Nucleus accumbens (tissue), 56 donors: ENCODE results near the gene PPP6R2.

ENCODE experiments used
- DNase-seq, 56 donors: peaks; one replicate each; lab custom pipeline; 2025; lab: John Stamatoyannopoulos, UW

PPP6R2 gene

DNA sequence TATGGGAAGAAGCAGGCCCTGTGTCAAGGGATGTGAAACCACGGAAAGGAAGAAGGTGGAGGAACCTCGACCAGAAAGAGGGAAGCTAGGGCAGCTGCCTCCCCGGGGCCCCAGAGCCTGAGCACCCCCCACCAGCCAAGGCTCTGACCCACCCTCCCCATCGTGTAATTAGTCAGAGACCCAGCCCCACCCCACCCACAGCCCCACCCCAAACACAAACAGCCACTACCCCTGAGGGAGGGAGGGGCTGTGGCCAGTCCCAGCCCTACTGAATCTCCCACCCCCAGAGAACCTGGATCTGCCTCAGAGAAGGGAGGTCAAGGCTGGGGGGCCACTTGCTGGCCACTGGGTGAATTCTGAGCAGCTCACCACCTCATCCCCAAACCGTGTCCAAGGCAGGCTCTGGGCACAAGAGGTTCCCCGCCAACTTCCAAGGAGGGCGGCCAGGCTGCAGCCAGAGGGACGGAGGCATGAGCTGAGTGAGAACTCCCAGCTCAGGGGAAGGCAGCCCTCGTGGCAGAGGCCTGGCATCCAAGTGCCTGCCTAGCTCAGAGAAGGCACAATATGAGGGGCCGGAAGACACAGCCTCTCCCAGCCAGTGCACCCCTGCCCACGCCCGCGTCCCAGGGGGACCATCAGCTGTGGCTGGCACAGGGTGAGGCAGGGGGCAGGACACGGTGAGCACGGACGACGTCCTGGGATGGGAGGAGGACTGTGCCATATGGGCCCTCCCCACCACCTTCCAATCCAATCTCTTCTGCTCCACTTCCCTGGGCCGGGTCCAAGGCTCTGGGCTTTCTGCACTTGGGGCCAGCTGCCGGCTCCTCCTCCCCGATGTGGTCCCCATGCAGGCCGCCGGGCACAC is 38.4 kb upstream of the PPP6R2 start:
- peak in 38 of 56 donors; percentile 12 to 73 (median 48) for DNase-seq

DNA sequence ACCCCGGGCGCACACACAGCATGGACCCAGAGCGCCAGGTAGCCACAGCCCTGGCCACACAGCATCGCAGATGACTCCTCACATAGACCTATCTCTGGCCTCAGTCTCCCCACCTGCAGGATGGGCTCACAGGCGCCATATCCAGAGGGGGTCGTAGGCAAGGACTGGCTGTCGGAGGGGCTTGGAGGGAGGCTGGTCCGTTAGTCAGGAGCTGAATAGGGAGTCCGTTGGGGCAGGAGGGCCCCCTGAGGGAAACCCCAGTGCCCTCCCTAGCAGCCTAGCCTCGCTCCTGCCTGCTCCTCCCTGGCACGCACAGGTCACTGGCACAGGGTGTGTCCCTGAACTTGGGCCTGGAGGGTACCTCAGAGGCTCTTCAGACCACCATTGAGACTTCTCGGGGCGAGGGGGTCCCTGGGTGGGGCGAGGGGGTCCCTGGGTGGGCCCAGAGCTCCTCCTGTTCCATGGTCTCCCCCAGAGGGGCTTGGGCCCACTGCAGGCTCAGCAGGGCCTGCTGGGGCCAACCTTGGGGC is 37.7 kb upstream of the PPP6R2 start:
- DNase-seq: no peak

DNA sequence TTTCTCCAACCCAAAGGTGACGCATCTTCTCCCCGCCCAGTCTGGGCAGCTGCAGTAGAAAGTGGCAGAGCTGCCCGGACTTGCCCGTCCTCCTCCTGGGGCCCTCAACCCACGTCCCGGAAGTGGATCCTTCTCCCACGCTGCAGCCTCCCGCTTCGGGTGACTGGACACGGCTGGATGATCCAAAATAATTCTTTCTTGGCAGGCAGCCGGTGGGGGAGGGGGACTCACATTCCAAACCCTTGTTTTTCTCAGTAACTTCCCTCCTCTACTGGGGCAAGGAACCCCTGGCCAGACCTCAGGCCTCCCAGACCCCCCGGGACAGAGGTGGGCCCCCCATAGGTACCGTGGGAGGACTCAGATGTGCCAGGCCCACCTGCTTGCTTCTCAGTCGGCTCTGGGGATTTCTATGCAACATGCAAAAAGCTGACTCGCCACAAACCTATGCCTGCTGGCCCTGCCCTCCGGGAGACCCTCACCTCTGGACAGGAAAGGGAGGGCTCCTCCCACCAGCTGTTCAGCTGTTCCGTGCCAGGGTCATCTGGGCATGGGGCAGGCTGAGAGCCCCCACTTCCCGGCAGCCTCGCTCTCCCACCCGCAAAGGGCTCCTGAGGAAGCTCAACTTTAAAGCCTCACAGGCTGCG is 37.1 kb upstream of the PPP6R2 start:
- DNase-seq: peak in 36 of 56 donors; percentile 11 to 72 (median 34)

DNA sequence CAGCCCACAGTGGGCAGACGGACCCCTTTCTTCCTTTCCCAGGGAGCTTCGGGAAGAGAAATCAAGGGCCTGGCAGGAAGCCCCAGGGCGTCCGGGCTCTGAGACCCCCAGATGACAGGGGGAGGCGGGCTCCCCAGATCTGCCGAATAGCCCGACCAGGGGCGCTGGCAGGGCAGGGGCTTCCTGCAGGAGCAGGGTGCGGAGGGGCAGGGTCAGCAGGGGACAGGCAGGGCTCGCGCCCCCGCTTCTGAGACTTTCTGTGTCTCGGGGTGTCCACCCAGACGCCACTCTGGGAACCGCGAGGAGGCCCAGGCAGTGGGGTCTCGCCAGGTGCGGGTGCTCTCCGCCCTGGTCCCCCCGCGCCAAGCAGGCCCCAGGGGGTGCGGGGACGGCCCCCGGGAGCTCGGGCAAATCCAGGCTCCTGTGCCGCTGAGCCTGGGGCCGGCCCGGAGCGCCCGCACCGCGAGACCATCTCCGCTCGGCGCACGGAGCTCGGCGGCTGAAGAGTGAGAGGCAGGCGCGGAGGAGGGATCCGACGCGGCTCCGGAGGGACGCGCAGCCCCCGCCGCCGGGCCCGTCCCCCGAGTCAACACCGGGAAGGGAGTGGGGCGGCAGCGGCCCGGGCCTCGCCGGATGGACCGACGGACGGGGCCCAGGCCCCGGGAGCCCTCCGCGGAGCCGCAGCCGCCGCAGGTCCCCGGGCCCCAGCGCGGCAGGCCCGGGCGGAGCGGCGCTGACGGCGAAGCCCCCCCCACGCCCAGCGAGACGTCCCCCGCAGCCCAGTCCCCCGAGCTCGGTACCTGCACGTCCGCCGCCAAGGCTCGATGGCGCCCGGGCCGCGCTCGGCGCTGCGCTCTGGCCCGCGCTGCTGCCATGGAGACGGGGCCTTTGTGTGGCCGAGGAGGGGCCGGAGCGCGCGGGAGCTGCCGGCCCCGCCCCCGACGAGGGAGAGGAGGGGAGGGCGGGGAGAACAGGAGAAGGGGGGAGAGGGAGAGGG is 36.1 kb upstream of the PPP6R2 start, which contains the start of gene PLXNB2:
TSS of gene PLXNB2 (minus strand) at position 894 of the 997 bp plus-strand sequence. CDS start 17,062 bp downstream, outside the sequence.
- DNase-seq: peak in 50 of 56 donors; percentile 16 to 87 (median 62)

GRCh38 chr22:50307890-50308596 is 35.1 kb upstream of the PPP6R2 start:
- DNase-seq: no peak

DNA sequence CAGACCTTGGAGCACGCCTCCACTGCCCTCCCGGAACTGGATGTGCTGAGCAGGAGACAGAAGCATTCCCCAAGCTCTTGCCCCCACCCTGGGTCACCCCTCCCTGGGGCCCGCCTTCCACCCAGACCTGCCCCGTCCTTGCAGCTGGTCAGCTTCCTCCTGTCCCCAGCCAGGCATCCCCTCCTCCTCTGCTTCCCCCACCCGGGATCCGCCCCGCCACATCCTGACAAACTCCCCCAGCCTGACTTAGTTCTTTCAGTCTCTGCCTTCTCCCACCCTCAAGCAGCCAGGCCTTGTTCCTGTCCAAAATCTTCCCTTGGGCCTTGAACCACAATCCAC is 34.6 kb upstream of the PPP6R2 start:
- DNase-seq: peak in 35 of 56 donors; percentile 13 to 68 (median 42)

GRCh38 chr22:50308986-50309600 is 34.0 kb upstream of the PPP6R2 start:
- DNase-seq: peak in 4 of 56 donors; percentile 15 to 35 (median 28)

GRCh38 chr22:50309601-50309991 is 33.5 kb upstream of the PPP6R2 start:
- DNase-seq: no peak

DNA sequence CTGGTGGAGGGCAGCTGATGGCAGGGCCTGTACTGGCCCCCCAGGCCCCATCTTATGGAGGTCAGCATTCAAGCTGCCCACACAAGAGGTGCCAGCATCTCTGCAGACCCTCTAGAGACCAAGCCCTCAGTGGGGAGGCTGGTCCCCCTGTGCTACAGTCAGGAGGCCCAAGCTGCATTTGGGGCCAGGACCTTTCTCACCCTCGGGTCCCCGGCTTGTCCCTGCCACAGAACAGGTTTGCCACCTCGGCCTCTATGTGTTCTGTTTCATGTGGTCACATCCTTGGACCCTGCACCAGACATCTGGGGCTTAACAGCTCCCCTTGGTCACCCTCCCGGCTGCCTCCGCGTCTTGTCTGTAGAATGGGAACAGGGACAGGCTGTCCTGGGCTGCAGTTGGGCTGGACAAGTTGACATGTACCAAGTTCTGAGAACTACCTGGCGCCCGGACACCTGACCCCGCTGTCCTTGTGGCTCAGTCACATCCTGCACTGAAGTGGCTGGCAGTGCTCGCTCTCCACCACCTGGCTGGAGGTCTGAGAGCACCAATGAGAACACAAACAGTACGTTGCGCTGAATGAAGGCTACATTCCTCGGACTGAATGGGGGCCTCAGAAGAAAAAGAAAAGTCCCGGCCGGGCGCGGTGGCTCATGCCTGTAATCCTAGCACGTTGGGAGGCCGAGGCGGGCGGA is 33.0 kb upstream of the PPP6R2 start:
- no peak for DNase-seq

GRCh38 chr22:50310949-50311444 is 32.1 kb upstream of the PPP6R2 start:
- DNase-seq: no peak

GRCh38 chr22:50311606-50312351 is 31.3 kb upstream of the PPP6R2 start:
- DNase-seq: peak in 1 of 56 donors; percentile 15

DNA sequence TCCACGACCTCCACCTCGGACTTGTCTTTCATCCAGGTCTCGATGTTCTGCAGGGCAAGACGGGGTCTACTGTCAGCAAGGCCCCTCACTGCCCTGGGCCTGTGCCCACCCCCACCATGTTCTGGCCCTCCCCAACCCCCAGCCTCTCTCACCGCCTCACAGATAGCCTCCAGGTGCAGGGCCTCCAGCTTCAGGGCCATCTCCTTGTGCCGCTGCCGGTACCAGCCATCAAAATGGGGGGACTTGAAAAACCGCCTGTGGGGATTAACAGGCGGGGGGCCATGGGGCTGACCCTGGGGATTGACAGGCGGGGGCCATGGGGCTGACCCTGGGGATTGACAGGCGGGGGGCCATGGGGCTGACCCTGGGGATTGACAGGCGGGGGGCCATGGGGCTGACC is 30.8 kb upstream of the PPP6R2 start:
- DNase-seq: no peak

DNA sequence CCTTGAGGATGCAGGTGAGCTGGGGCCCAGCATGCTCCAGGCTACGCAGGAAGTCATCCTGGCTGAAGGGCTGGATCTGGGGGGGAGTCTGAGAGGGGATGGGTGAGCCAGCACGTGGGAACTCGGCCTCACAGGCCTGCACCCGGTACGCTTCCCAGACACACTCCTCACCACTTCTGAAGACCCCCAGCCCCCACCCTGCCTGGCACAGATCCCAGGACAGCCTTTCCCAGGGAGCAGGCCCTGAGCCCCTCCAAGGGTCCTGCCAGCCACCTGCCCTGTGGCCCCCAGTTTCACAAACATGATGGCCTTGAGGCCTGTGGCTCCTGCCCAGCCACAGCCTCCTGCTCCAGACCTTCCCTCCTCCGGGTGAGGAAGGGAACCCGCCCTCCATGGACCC is 30.1 kb upstream of the PPP6R2 start:
- no peak for DNase-seq

- no peak for DNase-seq
Observed at GRCh38 chr22:50313600-50313999, 29.5 kb upstream of the PPP6R2 start.

DNA sequence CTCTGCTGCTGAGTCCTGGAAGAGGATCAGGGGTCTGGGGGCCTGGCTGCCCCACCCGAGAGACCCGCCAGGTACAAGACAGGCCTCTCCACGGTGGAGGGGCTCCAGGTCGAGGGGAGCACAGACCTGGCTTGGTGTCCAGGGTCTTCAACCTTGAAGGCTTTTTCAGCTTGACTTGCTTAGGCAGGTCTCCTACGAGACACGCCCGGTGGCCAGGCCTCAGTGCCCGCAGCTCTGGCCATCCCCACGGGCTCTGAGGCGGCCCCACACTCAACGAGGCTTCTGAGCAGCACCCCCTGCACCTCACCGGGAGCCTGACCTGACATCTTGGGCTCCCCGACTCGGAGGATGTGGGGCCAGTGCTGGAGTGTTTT is 29.1 kb upstream of the PPP6R2 start:
- no peak for DNase-seq

DNA sequence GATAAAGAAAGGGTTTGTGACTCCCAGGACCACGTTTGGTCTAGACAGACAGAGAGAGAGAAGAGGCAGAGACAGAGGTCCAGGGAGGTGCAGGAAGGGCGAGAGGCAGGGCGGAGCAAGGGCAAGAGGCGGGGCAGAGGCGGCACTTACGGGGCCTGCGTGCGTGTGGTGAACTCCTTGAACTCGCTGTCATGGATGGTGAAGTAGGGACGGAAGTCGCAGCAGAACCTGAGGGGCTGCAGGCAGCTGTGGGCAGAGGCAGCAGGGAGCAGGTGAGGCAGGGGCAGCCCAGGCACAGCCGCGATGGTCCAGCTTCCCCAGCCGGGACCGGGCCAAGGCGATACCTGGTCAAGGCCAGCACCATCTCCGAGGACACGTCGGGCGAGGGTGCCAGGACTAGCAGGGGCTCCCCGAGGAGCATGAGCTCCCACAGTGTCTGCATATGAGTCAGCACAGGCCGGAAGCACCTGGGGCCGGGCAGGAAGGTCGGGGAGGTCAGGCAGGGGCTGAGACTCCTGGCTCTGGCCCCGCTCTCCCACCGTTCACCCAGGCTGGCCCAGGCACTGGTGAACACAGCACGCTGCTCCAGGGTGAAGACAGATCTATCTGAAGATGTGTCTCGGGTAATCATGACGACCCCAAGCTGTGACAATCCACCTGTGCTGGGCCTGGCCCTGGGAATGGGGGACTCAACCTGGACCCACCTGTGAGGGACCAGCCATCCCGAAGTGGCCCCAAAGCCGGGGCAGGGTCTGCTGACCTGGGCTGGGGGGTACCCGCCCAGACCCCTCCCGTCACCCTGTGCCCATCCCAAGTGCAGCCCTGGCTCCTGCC is 28.5 kb upstream of the PPP6R2 start:
- DNase-seq: peak in 1 of 56 donors; percentile 13
